ENCODE measurements around the gene MEIS3.
"Not testable (repeated sequence)": the region's sequence is repeated elsewhere in the genome, so short reads cannot be mapped to it uniquely, and the experiment has no call there.

MEIS3 gene

GRCh38 chr19:47390533-47391488 lies 28.5 kb downstream of the MEIS3 start:
- DNase-seq (ENCODE audit: extremely low spot score, insufficient read length, low read depth) (no peak), FAIRE-seq (no peak)

DNA sequence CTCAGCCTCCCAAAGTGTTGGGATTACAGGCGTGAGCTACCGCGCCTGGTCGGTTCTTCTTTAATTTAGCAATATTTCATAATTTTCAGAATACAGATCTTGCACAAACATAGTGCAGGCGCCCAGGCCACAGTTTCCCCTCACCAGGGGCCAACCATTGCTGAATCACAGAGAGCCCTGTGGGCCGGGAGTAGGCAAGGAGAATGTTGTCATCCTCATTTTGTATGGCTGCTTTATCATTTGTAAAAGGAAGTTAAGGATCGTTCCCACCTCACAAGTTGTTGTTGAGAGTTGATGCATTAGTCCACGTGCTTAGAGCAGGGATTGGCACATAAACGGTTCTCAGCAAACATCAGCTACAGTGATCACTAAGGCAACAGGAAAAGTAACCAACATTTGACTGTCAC lies 30.2 kb downstream of the MEIS3 start:
- DNase-seq (ENCODE audit: extremely low spot score, insufficient read length, low read depth) (no peak), FAIRE-seq (no peak)

GRCh38 chr19:47388721-47389120 lies 30.6 kb downstream of the MEIS3 start:
- not testable (repeated sequence) for FAIRE-seq; DNase-seq (ENCODE audit: extremely low spot score, insufficient read length, low read depth)

GRCh38 chr19:47387623-47388022 lies 31.7 kb downstream of the MEIS3 start:
- DNase-seq (ENCODE audit: extremely low spot score, insufficient read length, low read depth); FAIRE-seq: not testable (repeated sequence)

DNA sequence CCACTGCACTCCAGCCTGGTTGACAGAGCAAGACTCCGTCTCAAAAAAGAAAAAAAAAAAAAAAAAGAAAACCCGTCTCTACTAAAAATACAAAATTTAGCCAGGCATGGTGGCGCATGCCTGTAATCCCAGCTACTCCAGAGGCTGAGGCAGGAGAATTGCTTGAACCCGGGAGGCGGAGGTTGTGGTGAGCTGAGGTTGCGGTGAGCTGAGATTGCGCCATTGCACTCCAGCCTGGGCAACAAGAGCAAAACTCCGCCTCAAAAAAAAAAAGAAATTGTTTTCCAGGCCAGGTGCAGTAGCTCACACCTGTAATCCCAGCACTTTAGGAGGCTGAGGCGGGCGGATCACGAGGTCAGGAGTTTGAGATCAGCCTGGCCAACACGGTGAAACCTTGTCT lies 32.7 kb downstream of the MEIS3 start:
- FAIRE-seq; DNase-seq (ENCODE audit: extremely low spot score, insufficient read length, low read depth): not testable (repeated sequence)

GRCh38 chr19:47384533-47384932 lies 34.8 kb downstream of the MEIS3 start:
- not testable (repeated sequence) for DNase-seq (ENCODE audit: extremely low spot score, insufficient read length, low read depth); FAIRE-seq

DNA sequence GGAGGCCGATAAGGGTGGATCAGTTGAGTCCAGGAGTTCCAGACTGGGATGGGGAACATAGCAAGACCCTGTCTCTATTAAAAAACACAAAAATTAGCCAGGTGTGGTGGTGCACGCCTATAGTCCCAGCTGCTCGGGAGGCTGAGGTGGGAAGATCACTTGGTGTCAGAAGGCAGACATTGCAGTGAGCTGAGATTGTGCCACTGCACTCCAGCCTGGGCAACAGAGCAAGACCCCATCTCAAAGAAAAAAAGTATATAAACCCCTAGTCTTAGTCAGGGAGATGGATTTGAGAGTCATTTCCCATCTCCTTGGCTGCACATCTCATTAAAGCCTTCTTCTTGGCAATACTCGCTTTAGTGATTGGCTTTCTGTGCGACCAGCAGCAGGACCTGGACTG lies 35.4 kb downstream of the MEIS3 start:
- not testable (repeated sequence) for DNase-seq (ENCODE audit: extremely low spot score, insufficient read length, low read depth); FAIRE-seq

DNA sequence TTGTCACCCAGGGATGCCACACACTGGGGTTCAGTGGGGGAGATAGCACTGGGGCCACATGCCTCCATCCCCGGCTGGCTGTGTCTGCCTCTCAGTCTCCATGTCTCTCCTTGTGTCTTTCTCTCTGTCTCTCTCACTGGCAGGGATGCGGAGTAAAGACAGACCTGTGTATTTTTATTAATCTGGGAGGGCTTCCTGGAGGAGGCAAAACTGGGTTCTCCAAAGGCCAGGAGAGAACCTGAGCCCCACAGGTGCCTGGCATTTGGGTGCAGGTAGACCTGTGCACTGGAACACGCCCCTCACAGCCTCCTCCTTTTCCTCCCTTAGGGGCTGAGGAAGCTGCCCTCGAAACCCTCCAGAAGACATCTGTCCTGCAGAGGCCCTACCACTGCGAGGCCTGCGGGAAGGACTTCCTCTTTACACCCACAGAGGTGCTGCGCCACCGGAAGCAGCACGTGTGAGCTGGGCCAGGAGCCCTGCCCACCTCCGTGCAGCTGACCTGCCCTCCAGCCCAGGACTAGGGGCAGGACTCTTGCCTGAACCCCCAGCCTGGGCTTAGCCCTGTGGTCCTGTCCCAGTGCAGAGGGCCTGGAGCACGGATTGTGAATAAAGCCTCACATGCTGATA lies 37.6 kb downstream of the MEIS3 start:
- FAIRE-seq = peak; percentile 80
- no peak for DNase-seq (ENCODE audit: extremely low spot score, insufficient read length, low read depth)

DNA sequence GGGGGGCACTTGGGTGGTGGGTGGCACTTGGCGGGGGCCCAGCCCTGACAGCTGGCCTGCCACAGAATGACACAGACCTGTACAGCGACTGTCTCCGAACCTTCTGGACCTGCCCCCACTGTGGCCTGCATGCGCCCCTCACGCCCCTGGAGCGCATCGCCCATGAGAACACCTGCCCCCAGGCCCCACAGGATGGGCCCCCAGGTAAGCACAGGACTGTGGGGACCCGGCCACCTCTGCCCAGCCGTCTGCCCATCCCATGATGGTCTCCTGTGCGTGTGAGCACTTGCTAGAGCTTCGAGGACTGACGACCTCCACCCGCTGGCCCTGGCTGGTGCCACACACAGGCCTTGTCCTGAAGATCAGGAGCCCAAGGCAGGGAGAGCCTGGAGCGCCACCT lies 38.2 kb downstream of the MEIS3 start:
- FAIRE-seq = no peak

GRCh38 chr19:47380559-47380958 lies 38.8 kb downstream of the MEIS3 start:
- DNase-seq (ENCODE audit: extremely low spot score, insufficient read length, low read depth) (no peak), FAIRE-seq (no peak)

More for the DNA sequence above, 38.2 kb downstream of the MEIS3 start:
- DNase-seq (ENCODE audit: extremely low spot score, insufficient read length, low read depth) = no peak

DNA sequence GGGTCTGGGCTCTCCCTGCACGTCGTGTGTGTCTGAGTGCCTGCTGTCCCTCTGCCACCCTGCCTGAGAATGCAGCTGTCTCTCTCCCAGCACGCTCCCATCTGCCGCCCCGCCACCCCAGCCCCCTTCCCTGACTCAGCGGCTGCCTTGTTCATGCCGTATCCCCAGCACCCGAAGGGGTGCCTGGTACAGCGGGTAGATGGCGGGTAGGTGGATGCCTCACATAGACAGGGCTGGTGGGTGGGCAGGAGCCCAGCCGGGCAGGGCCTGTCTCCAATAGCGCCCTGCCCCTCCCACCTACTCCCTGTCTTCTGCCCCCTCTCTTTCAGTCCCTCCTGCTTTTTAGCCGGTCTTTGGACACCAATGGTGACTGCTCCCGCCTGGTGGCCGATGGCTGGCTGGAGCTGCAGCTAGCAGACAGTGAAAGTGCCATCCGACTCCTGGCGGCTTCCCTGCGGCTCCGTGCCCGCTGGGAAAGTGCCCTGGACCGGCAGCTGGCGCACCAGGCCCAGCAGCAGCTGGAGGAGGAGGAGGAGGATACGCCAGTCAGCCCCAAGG lies 39.9 kb downstream of the MEIS3 start:
- FAIRE-seq (no peak), DNase-seq (ENCODE audit: extremely low spot score, insufficient read length, low read depth) (no peak)

- FAIRE-seq = no peak
Observed at GRCh38 chr19:47378246-47378645, 41.1 kb downstream of the MEIS3 start.

DNA sequence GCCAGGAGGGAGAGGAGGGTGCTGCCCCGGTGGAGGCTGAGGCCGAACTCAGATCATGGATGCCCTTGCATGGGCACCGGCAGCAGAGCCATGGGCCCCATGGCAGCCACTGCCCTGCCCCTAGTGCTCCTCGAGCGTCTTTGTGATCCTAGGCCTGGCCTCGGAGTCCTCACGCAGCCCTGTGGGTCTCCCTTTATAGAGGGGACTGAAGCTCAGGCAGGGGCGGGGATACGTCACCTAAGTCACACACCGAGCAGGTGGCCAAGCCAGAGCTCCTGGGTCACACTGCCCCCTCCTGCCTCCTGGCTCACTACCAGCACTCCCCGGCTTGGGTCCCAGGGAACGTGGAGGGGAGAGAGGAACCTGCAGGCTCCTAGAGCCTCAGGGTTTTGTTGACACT lies 41.5 kb downstream of the MEIS3 start:
- FAIRE-seq = no peak
- DNase-seq (ENCODE audit: extremely low spot score, insufficient read length, low read depth) = no peak

More at GRCh38 chr19:47378246-47378645, 41.1 kb downstream of the MEIS3 start:
- DNase-seq (ENCODE audit: extremely low spot score, insufficient read length, low read depth) = no peak

GRCh38 chr19:47377208-47377701 lies 42.1 kb downstream of the MEIS3 start:
- no peak for DNase-seq (ENCODE audit: extremely low spot score, insufficient read length, low read depth)
- FAIRE-seq = no peak

- no peak for FAIRE-seq
- DNase-seq (ENCODE audit: extremely low spot score, insufficient read length, low read depth) = no peak
Observed at GRCh38 chr19:47376589-47377144, 42.7 kb downstream of the MEIS3 start.

GRCh38 chr19:47375694-47376588 lies 43.4 kb downstream of the MEIS3 start:
- no peak for FAIRE-seq

DNA sequence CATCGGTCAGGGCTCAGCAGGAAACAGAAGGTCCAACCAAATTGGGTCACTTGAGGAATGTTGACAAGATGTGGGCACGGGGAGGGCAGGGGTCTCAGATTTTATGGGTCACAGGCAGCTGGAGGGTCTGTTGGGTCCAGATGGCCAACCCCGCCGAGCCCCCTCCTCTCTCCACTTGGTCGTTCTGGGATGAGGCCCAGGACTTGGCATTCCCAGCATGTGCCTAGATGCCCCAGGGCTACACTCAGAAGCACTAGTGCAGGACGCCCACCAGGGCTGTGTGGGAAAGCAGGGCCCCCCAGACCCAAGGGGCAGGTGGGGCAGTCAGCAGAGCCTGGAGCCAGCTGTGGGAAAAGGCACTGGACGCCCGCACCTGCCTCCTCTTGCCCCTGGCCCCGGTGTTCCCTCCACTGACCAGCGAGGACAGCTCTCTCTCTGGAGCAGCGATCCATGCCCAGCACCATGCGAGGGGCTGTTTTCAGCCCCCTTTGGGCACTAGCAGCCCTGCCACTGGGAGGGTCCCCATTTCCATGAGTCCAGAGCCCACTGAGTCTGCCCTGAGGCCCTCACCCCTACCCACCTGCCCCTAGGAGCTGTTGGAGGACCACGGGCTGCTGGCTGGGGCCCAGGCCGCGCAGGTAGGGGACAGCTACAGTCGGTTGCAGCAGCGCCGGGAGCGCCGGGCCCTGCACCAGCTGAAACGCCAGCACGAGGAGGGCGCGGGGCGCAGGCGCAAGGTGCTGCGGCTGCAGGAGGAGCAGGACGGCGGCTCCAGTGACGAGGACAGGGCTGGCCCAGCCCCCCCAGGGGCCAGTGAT lies 44.2 kb downstream of the MEIS3 start:
- DNase-seq (ENCODE audit: extremely low spot score, insufficient read length, low read depth) (no peak), FAIRE-seq (no peak)

More at GRCh38 chr19:47375694-47376588, 43.4 kb downstream of the MEIS3 start:
- DNase-seq (ENCODE audit: extremely low spot score, insufficient read length, low read depth) = no peak
